Measurements from ENCODE around the gene SSBP3. TPM values are rescaled to one million over a fixed set of nuclear protein-coding genes. Genes with fewer than 3 reads are reported as not detected.
A peak's percentile ranks its signal among the peaks of the same experiment; 100 is the strongest.
"Not testable (repeated sequence)": the region's sequence is repeated elsewhere in the genome, so short reads cannot be mapped to it uniquely, and the experiment has no call there.

Gene SSBP3
- total RNA-seq, 1 donor from 2014 or later, result 57.0 TPM

GRCh38 chr1:54227091-54227602 is 179.0 kb downstream of the SSBP3 start:
- intact Hi-C loops (cut with micrococcal nuclease), result no loop called here
- peak; percentile 9 for ATAC-seq

GRCh38 chr1:54225986-54226559 is 180.1 kb downstream of the SSBP3 start:
- ATAC-seq, result no peak
- DNase-seq, result no peak
- intact Hi-C loops (cut with micrococcal nuclease), result no loop called here

More at GRCh38 chr1:54227091-54227602, 179.0 kb downstream of the SSBP3 start:
- no peak for DNase-seq

GRCh38 chr1:54225378-54225777 is 180.8 kb downstream of the SSBP3 start:
- ATAC-seq (no peak), DNase-seq (no peak)
- intact Hi-C loops (cut with micrococcal nuclease), result no loop called here

GRCh38 chr1:54224233-54224632 is 182.0 kb downstream of the SSBP3 start:
- no peak for ATAC-seq

GRCh38 chr1:54223441-54224202 is 182.6 kb downstream of the SSBP3 start:
- intact Hi-C loops (cut with micrococcal nuclease), result no loop called here

More at GRCh38 chr1:54224233-54224632, 182.0 kb downstream of the SSBP3 start:
- intact Hi-C loops (cut with micrococcal nuclease), result no loop called here
- no peak for DNase-seq

GRCh38 chr1:54222711-54223110 is 183.5 kb downstream of the SSBP3 start:
- ATAC-seq (peak; percentile 9), DNase-seq (no peak)
- intact Hi-C loops (cut with micrococcal nuclease), result no loop called here

More at GRCh38 chr1:54223441-54224202, 182.6 kb downstream of the SSBP3 start:
- DNase-seq (no peak), ATAC-seq (no peak)

GRCh38 chr1:54221867-54222484 is 184.2 kb downstream of the SSBP3 start:
- ATAC-seq, result no peak
- no peak for DNase-seq
- intact Hi-C loops (cut with micrococcal nuclease), result no loop called here

GRCh38 chr1:54221113-54221834 is 184.9 kb downstream of the SSBP3 start:
- no peak for ATAC-seq
- intact Hi-C loops (cut with micrococcal nuclease), result no loop called here
- DNase-seq, result no peak

- ATAC-seq (peak; percentile 77), DNase-seq (peak; percentile 79)
- intact Hi-C loops (cut with micrococcal nuclease), result no loop called here
These were observed 186.0 kb downstream of the SSBP3 start for GRCh38 chr1:54220004-54220811.

- intact Hi-C loops (cut with micrococcal nuclease), result no loop called here
- ATAC-seq, result no peak
These were observed 186.5 kb downstream of the SSBP3 start for GRCh38 chr1:54219688-54220003.

GRCh38 chr1:54218883-54219687 is 187.1 kb downstream of the SSBP3 start:
- peak; percentile 2 for ATAC-seq
- intact Hi-C loops (cut with micrococcal nuclease), result no loop called here
- no peak for DNase-seq

More at GRCh38 chr1:54219688-54220003, 186.5 kb downstream of the SSBP3 start:
- no peak for DNase-seq

- ATAC-seq, result no peak
These were observed 190.7 kb downstream of the SSBP3 start for GRCh38 chr1:54215523-54215922.

GRCh38 chr1:54212872-54213271 is 193.3 kb downstream of the SSBP3 start:
- intact Hi-C loops (cut with micrococcal nuclease), result no loop called here
- no peak for ATAC-seq

More at GRCh38 chr1:54215523-54215922, 190.7 kb downstream of the SSBP3 start:
- intact Hi-C loops (cut with micrococcal nuclease), result no loop called here
- no peak for DNase-seq

GRCh38 chr1:54207896-54208295 is 198.3 kb downstream of the SSBP3 start:
- ATAC-seq; intact Hi-C loops (cut with micrococcal nuclease); DNase-seq: not testable (repeated sequence)

More at GRCh38 chr1:54212872-54213271, 193.3 kb downstream of the SSBP3 start:
- DNase-seq, result no peak

GRCh38 chr1:54207287-54207686 is 198.9 kb downstream of the SSBP3 start:
- DNase-seq (no peak), ATAC-seq (no peak)
- intact Hi-C loops (cut with micrococcal nuclease), result no loop called here

GRCh38 chr1:54204199-54204598 is 202.0 kb downstream of the SSBP3 start:
- intact Hi-C loops (cut with micrococcal nuclease), result no loop called here
- DNase-seq, result no peak
- ATAC-seq, result no peak

GRCh38 chr1:54200519-54200997 is 205.6 kb downstream of the SSBP3 start:
- intact Hi-C loops (cut with micrococcal nuclease), result no loop called here
- ATAC-seq, result no peak
- no peak for DNase-seq

Data from left ventricle myocardium superior (tissue), 1 donor.